ENCODE data around the gene BRINP3.

GRCh38 chr1:190226006-190226405 lies 251.7 kb downstream of the BRINP3 start:
- TF ChIP-seq CTCF (IDR thresholded peaks at IDR 0.05): no peak
- TF ChIP-seq POLR2A (IDR thresholded peaks at IDR 0.05; ENCODE audit: low read depth): no peak

Measured in esophagus muscularis mucosa (tissue), 3 donors.